Activated CD4-positive, alpha-beta T cell treated with anti-CD3 and anti-CD28 coated beads for 4 hours (primary cell): ENCODE results near the gene TNFRSF1B.
"Not testable (repeated sequence)": the region's sequence is repeated elsewhere in the genome, so short reads cannot be mapped to it uniquely, and the experiment has no call there.

ENCODE experiments used
- DNase-seq, 2 donors: peaks; one replicate each; pipeline ENCODE4 v3.0.0-alpha.2; 2020

TNFRSF1B gene

GRCh38 chr1:12194666-12195216 is 27.9 kb downstream of the TNFRSF1B start:
- no peak for DNase-seq

GRCh38 chr1:12195416-12195815 is 28.6 kb downstream of the TNFRSF1B start:
- DNase-seq = no peak

GRCh38 chr1:12196641-12197482 is 30.1 kb downstream of the TNFRSF1B start:
- DNase-seq = no peak

GRCh38 chr1:12197483-12197880 is 30.7 kb downstream of the TNFRSF1B start:
- no peak for DNase-seq

- no peak for DNase-seq
Measured at GRCh38 chr1:12200208-12200607, 33.4 kb downstream of the TNFRSF1B start.

- no peak for DNase-seq
Measured at GRCh38 chr1:12201352-12202189, 34.8 kb downstream of the TNFRSF1B start.

GRCh38 chr1:12202190-12202497 is 35.4 kb downstream of the TNFRSF1B start:
- no peak for DNase-seq

- no peak for DNase-seq
Measured at GRCh38 chr1:12202577-12202976, 35.8 kb downstream of the TNFRSF1B start.

- DNase-seq = no peak
Measured at GRCh38 chr1:12203216-12204007, 36.6 kb downstream of the TNFRSF1B start.

- peak; percentile 64 to 67 for DNase-seq
Measured at GRCh38 chr1:12204140-12204539, 37.3 kb downstream of the TNFRSF1B start.

GRCh38 chr1:12204754-12205658 is 38.2 kb downstream of the TNFRSF1B start:
- no peak for DNase-seq

GRCh38 chr1:12206238-12206637 is 39.4 kb downstream of the TNFRSF1B start:
- DNase-seq = no peak

- DNase-seq = no peak
Measured at GRCh38 chr1:12206792-12207424, 40.1 kb downstream of the TNFRSF1B start.

- DNase-seq = no peak
Measured at GRCh38 chr1:12208271-12208670, 41.5 kb downstream of the TNFRSF1B start.

GRCh38 chr1:12208764-12209494 is 42.1 kb downstream of the TNFRSF1B start:
- peak; percentile 79 to 90 for DNase-seq

GRCh38 chr1:12209495-12209832 is 42.7 kb downstream of the TNFRSF1B start:
- no peak for DNase-seq

GRCh38 chr1:12215118-12215961 is 48.5 kb downstream of the TNFRSF1B start:
- DNase-seq = no peak

GRCh38 chr1:12219800-12220199 is 53.0 kb downstream of the TNFRSF1B start:
- no peak for DNase-seq

GRCh38 chr1:12220890-12221289 is 54.1 kb downstream of the TNFRSF1B start:
- DNase-seq = no peak

- DNase-seq = not testable (repeated sequence)
Measured at GRCh38 chr1:12222700-12223099, 55.9 kb downstream of the TNFRSF1B start.
